GM18907 (cell line): ENCODE results near the gene NFATC2.

ENCODE experiments used
- ATAC-seq: cut with Tn5 transposase; IDR thresholded peaks from one replicate; pipeline ENCODE4 v1.9.1; 2021; ENCODE audit warnings: mild to moderate bottlenecking, moderate library complexity; ENCODE audit not compliant: unreplicated experiment

NFATC2 gene

GRCh38 chr20:51456511-51457509 is 85.7 kb downstream of the NFATC2 start:
- ATAC-seq: no peak

DNA sequence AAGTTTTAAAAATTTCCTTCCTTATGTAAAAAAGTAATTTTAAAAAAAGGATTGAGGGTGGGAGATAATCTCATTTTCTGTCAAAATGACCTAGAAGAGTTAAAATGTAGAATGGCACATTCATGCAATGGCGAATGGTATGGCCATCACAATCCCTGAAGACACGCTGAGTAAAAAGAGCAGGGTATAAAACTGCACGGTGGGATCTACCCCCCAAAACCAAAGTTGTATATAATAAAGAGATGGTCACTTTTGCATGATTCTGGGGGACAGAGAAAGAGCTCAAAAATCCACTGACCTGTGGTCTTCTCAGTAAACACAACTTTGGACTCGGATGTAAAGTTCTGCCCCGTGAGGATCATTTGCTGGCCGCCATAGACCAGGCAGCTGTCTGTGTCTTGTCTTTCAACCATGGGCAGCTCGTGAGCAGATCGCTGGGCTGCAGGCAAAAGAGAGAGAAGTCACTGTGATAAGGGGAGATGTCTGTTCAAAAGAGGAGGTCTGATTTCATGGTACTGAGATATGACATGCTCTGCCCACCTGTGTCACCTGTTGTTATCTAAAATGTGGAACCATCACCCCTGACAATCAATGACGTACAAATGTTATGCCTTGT is 88.2 kb downstream of the NFATC2 start:
- no peak for ATAC-seq

DNA sequence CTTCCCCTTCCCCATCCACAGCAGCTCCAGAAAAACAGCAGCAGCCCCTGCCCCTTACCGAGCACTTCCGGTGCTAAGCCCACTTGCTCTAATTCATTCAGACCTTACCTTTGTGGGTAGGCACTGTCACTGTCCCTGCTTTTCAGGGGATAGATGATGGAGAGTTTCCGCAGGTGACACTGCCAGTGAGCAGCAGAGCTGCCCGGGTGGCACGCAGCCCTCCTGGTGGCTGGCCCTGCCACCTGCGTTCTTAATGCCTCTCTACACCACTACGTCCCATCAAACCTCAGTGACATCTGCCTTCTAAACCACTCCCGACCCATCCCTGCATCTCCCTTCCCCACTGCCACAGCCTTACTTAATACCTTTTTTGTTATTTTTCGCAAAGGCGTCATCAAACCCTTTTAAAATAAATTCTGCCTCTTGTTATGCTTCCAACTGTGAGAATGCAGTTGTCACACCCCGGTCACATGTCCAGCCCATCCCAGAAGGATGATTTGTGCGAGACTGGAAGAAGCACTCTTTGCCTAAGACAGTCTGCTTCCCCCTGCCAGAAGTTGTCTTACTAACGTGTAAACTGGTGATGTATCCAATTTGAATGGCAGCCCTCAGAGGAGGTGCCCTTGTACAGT is 89.7 kb downstream of the NFATC2 start:
- no peak for ATAC-seq

- ATAC-seq: no peak
Observed at GRCh38 chr20:51452091-51452613, 90.4 kb downstream of the NFATC2 start.

DNA sequence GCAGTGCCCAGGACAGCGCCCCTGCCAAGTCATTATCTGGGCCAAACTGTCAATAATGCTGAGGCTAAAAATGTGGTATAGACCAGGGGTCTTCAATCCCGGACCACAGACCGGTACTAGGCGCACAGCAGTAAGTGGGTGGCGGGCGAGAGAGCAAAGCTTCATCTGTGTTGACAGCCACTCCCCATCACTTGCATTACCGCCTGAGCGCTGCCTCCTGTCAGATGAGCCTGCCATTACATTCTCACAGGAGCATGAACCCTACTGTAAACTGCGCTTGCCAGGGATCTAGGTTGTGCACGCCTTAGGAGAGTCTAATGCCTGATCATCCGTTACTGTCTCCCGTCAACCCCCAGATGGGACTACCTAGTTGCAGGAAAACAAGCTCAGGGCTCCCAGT is 91.0 kb downstream of the NFATC2 start:
- no peak for ATAC-seq

DNA sequence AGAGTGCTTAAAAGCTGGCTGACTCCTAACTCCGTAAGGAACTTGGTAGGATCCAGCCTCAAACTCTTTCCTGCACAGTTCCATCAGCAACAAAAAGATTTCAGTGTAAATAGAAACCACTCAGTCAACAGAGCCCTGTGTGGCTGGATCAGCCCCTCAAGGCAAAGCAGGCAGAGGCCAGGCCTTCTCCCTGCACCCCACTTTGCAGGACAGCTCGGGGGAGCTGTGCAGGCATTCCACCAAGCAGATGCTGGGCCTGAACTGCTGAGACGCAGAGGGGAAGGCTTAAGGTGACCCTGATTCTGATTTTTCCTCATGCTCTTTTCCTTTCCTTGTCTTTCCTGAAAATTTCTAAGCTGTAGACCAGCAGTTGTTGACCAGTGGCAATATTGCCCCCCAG is 91.5 kb downstream of the NFATC2 start:
- no peak for ATAC-seq

DNA sequence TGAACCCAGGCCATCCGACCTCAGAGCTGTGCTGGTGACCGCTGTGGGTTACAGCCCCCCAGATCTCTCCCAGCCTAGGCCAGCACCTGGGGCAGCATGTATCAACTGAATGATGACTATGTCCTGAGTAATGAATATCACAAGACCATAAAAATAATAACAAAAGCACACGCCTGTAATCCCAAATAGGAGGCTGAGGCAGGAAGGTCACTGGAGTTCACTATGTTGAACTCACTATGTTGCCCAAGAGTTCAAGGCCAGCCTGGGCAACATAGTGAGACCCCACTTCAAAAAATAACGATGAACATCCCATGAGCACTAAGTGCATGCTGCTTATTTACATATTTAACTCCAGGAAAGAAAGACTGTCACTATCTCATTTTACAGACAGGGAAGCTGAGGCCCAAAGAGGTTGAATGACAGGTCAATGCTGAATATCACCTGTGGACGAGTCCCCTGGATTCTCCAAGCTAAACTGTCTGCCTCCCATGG is 92.3 kb downstream of the NFATC2 start:
- no peak for ATAC-seq

- no peak for ATAC-seq
Observed at GRCh38 chr20:51449498-51450220, 92.9 kb downstream of the NFATC2 start.

- ATAC-seq: no peak
Observed at GRCh38 chr20:51447765-51448148, 94.8 kb downstream of the NFATC2 start.

DNA sequence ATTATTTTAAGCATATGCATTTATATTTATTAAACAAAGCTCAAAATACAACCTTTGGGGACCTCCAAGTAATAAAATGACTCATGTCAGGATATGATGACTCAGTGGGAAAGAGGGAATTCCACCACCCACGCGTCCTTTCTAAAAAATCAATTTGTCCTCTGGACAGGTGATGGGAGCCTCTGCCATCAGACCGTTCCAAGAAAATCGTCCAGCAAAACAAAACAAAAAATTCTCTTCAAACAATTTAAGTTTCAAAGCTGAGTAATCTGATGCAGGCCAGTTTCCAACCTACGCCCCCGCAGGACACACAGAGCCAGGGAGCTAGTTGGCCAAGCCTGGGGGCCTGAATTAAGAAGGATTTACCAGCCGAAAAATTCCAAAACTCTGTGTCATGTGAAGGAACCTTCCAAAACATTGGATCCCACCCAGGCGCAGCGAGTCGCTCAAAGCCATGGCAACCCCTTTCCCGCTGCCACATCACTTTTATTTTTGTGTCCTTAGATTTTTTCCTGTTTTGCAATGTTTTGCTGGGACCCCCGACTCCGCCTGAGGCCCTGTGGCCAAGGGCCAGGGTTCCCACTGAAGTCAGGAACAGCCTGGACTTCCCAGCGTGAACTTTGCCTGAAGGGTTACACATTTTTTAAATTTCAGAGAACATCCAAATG is 95.3 kb downstream of the NFATC2 start:
- no peak for ATAC-seq

GRCh38 chr20:51446656-51447055 is 95.9 kb downstream of the NFATC2 start:
- no peak for ATAC-seq

DNA sequence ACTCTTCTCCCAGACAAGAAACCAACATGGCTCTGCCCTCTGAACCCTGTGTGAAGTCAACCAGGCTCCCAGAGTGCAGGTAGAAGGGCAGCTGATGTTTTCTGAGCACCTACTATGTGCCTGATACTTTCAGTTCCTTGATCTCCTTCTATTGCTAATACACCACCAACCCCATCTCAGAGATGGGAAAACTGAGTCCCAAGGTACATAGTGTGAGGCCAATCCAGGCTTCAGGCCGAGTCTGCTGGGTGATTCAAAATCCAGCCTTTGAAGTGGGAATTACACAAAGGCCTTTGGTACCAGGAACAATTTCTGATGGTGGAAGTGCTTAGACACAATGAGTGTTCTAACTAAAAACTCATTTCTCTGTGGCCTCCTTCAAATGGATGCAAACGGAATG is 96.3 kb downstream of the NFATC2 start:
- no peak for ATAC-seq

DNA sequence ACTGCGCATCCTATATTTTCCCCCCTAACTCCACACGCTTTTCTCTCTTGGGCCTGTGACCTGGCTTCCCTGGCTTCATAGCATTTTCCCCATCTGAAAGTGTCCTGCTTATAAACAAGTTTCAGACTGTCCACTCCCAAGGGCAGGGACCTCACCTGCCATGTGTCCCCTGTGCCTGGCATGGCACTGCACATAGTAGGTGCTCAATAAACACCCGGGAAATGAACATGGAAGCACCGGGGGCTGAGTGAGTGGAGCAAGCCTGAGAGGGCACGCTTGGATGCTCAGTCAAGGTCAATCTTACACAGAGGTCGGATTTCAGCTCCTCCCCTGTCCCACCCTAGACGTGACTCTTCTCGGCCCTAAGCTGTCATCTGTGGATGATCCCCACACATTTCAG is 96.9 kb downstream of the NFATC2 start:
- ATAC-seq: no peak

DNA sequence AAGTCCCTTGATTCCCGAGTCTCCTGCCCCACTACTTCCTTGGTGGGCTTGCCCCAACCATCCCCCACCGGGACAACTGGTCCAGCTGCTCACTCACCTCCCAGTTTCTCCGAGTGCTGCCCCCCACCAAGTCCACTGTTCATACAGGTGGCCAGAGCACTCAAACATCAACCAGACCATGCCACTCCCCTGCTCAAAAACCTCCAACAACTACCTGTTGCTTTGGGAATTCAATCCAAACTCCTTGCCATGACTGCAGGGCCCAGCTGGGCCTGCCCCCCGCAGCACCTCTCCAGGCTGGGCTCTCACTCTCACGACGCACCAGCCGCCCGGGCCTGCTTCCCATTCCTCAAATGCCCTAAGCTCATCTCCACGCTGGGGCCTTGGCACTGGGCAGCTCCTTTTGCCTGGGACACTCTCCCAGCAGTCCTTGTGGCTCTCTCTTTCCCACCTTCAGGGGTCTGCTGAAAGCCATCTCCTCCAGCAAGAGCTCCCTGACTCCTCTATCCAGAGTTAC is 97.5 kb downstream of the NFATC2 start:
- no peak for ATAC-seq

- ATAC-seq: no peak
Observed at GRCh38 chr20:51444467-51444866, 98.1 kb downstream of the NFATC2 start.

- no peak for ATAC-seq
Observed at GRCh38 chr20:51442602-51443001, 99.9 kb downstream of the NFATC2 start.

- ATAC-seq: peak; percentile 66
Observed at GRCh38 chr20:51440589-51440988, 101.9 kb downstream of the NFATC2 start.

GRCh38 chr20:51439160-51439689 is 103.3 kb downstream of the NFATC2 start:
- ATAC-seq: no peak

DNA sequence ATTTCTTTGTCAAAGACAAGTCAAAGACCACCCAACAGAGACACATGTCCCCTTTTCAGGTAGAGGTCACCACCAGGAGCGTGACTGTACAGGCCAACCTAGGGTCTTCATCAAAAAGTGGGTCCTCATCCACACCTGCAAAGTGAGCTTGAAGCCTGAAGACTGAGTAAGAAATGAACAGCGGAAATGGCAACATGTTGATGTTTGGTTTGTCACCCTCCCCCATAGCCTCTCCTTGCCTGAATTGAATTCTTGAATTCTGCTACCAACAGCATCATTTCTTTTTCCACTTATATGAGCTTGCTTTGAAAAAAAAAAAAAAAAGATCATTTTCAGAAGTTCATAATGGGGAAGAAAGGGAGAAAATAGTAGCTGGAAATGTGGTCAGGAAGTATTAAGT is 104.4 kb downstream of the NFATC2 start:
- no peak for ATAC-seq
